Neural cell (in vitro differentiated cells): ENCODE results near the gene ZNF705A. TPM values are rescaled to one million over a fixed set of nuclear protein-coding genes. Genes with fewer than 3 reads are reported as not detected.

Experiments used
- H2AFZ ChIP-seq: fragments of 200-600, 300-800 bp; sonication (generic), shearing (Covaris generic); 2 replicates; pipeline ENCODE4 v1.6.0; 2014; ENCODE audit warnings: low read depth, mild to moderate bottlenecking, antibody characterized with exemption, low read length, moderate library complexity
- H3F3A ChIP-seq: fragments of 200-600 bp; shearing (Covaris generic); 2 replicates; pipeline ENCODE4 v1.6.1; 2016; ENCODE audit warnings: mild to moderate bottlenecking, moderate library complexity, mixed read lengths, antibody characterized with exemption, low read length; ENCODE audit not compliant: insufficient read depth, poor library complexity, severe bottlenecking
- H3K27ac ChIP-seq: fragments of 200-600, 300-800 bp; sonication (generic), shearing (Covaris generic); 2 replicates; pipeline ENCODE4 v1.5.1; 2014; ENCODE audit warnings: mild to moderate bottlenecking, low read length, moderate library complexity
- H3K27me3 ChIP-seq: fragments of 300-800, 200-600 bp; sonication (generic), shearing (Covaris generic); 2 replicates; pipeline ENCODE4 v1.6.0; 2014; ENCODE audit warnings: mild to moderate bottlenecking, low read depth, low read length, moderate library complexity; ENCODE audit not compliant: insufficient read depth
- H3K36me3 ChIP-seq: fragments of 300-800, 200-600 bp; sonication (generic), shearing (Covaris generic); 2 replicates; pipeline ENCODE4 v1.5.1; 2014; ENCODE audit warnings: mild to moderate bottlenecking, antibody characterized with exemption, low read length, moderate library complexity; ENCODE audit not compliant: insufficient read depth
- H3K4me2 ChIP-seq: fragments of 300-800, 200-600 bp; sonication (generic), shearing (Covaris generic); 2 replicates; pipeline ENCODE4 v1.6.0; 2014; ENCODE audit warnings: mild to moderate bottlenecking, low read length
- H3K4me3 ChIP-seq: fragments of 300-800, 200-600 bp; sonication (generic), shearing (Covaris generic); 2 replicates; pipeline ENCODE4 v1.5.1; 2014; ENCODE audit warnings: mild to moderate bottlenecking, low read length, moderate library complexity
- H3K79me2 ChIP-seq: fragments of 200-600 bp; shearing (Covaris generic); replicated peaks from 2 replicates; pipeline ENCODE4 v1.6.0; 2014; ENCODE audit warnings: mild to moderate bottlenecking, low read length, moderate library complexity; ENCODE audit not compliant: insufficient read depth
- H3K9ac ChIP-seq: fragments of 300-800, 200-600 bp; sonication (generic), shearing (Covaris generic); 2 replicates; pipeline ENCODE4 v1.6.1; 2016; ENCODE audit warnings: mild to moderate bottlenecking, low read length, mixed read lengths
- H3K9me2 ChIP-seq: fragments of 200-600 bp; shearing (Covaris generic); 2 replicates; pipeline ENCODE4 v1.6.1; 2016; ENCODE audit warnings: mild to moderate bottlenecking, low read length, mixed read lengths; ENCODE audit not compliant: insufficient read depth
- H3K9me3 ChIP-seq: fragments of 200-600, 300-800 bp; sonication (generic), shearing (Covaris generic); 2 replicates; pipeline ENCODE4 v1.6.1; 2016; ENCODE audit warnings: mild to moderate bottlenecking, mixed run types, low read length, moderate library complexity, mixed read lengths
- H4K20me1 ChIP-seq: fragments of 200-600 bp; shearing (Covaris generic); 2 replicates; pipeline ENCODE4 v1.6.1; 2016; ENCODE audit warnings: mild to moderate bottlenecking, mixed run types; ENCODE audit not compliant: insufficient read depth
- EP300 ChIP-seq: fragments of 450-650 bp; conservative IDR thresholded peaks from 2 replicates; pipeline ENCODE4 v1.6.1; 2014; ENCODE audit warnings: antibody characterized with exemption, mild to moderate bottlenecking, moderate library complexity; ENCODE audit not compliant: poor library complexity, severe bottlenecking
- EZH2 ChIP-seq: fragments of 200-600, 300-800 bp; shearing (Covaris generic), sonication (generic); IDR thresholded peaks from 2 replicates; pipeline ENCODE4 v1.6.1; 2014; ENCODE audit warnings: antibody characterized with exemption, low read length, borderline replicate concordance, mild to moderate bottlenecking; ENCODE audit not compliant: insufficient read depth, poor library complexity, severe bottlenecking
- MXI1 ChIP-seq: fragments of 450-650 bp; conservative IDR thresholded peaks from 2 replicates; pipeline ENCODE4 v1.6.1; 2014; ENCODE audit warnings: antibody characterized with exemption, mild to moderate bottlenecking; ENCODE audit not compliant: poor library complexity, severe bottlenecking
- POLR2AphosphoS5 ChIP-seq: IDR thresholded peaks from 2 replicates; pipeline ENCODE4 v1.6.1; 2012
- RAD21 ChIP-seq: fragments of 450-650 bp; conservative IDR thresholded peaks from 2 replicates; pipeline ENCODE4 v1.6.1; 2014; ENCODE audit warnings: antibody characterized with exemption, mild to moderate bottlenecking, moderate library complexity
- REST ChIP-seq: IDR thresholded peaks from 2 replicates; pipeline ENCODE4 v1.6.1; 2012; ENCODE audit warnings: borderline replicate concordance
- SMC3 ChIP-seq: fragments of 450-650 bp; conservative IDR thresholded peaks from 2 replicates; pipeline ENCODE4 v1.6.1; 2014; ENCODE audit warnings: antibody characterized with exemption, mild to moderate bottlenecking, moderate library complexity; ENCODE audit not compliant: poor library complexity
- TAF1 ChIP-seq: IDR thresholded peaks from 2 replicates; pipeline ENCODE4 v1.6.1; 2012; ENCODE audit warnings: low read depth
- polyA plus RNA-seq: library from polyadenylated mRNA; depleted of rRNA; stranded (reverse); fragments of >200 nt; gene quantifications from 2 replicates; pipeline ENCODE4 v1.2.3, GENCODE V29; 2014
- TF ChIP-seq, protein P1 (sequence below): fragments of 450-650 bp; IDR thresholded peaks from 2 replicates; pipeline ENCODE4 v1.5.1; 2014; ENCODE audit warnings: antibody characterized with exemption, mild to moderate bottlenecking, moderate library complexity; ENCODE audit not compliant: poor library complexity, severe bottlenecking

ZNF705A gene
- polyA plus RNA-seq, 1 donor from 2014 or later = not detected

GRCh38 chr12:8154526-8154925, 2.3 kb upstream of the ZNF705A start:
- Histone ChIP-seq H3K9me3 (no peaks in the 10 kb centered on the region), H3K79me2 (no peaks in the 10 kb centered on the region), H3K9me2 (no peaks in the 10 kb centered on the region), H3K36me3 (no peaks in the 10 kb centered on the region), H3F3A (no peaks in the 10 kb centered on the region), H3K27me3 (no peaks in the 10 kb centered on the region), H3K4me3 (no peak overlapping the region), H3K9ac (no peak overlapping the region), H3K27ac (no peak overlapping the region), H4K20me1 (no peaks in the 10 kb centered on the region), H3K4me2 (no peak overlapping the region), H2AFZ (no peak overlapping the region)
- no peak for TF ChIP-seq EZH2

- Histone ChIP-seq H3K4me2 (no peak overlapping the region), H2AFZ (no peak overlapping the region), H3F3A (no peaks in the 10 kb centered on the region), H3K27me3 (no peaks in the 10 kb centered on the region), H3K27ac (no peak overlapping the region), H3K79me2 (no peaks in the 10 kb centered on the region), H3K9me3 (no peaks in the 10 kb centered on the region), H4K20me1 (no peaks in the 10 kb centered on the region), H3K4me3 (no peak overlapping the region), H3K36me3 (no peaks in the 10 kb centered on the region), H3K9ac (no peak overlapping the region), H3K9me2 (no peaks in the 10 kb centered on the region)
- TF ChIP-seq, protein P1, sequence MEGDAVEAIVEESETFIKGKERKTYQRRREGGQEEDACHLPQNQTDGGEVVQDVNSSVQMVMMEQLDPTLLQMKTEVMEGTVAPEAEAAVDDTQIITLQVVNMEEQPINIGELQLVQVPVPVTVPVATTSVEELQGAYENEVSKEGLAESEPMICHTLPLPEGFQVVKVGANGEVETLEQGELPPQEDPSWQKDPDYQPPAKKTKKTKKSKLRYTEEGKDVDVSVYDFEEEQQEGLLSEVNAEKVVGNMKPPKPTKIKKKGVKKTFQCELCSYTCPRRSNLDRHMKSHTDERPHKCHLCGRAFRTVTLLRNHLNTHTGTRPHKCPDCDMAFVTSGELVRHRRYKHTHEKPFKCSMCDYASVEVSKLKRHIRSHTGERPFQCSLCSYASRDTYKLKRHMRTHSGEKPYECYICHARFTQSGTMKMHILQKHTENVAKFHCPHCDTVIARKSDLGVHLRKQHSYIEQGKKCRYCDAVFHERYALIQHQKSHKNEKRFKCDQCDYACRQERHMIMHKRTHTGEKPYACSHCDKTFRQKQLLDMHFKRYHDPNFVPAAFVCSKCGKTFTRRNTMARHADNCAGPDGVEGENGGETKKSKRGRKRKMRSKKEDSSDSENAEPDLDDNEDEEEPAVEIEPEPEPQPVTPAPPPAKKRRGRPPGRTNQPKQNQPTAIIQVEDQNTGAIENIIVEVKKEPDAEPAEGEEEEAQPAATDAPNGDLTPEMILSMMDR = no peak
- TF ChIP-seq EZH2 = no peak
- no peak for TF ChIP-seq POLR2AphosphoS5
- TF ChIP-seq MXI1 = no peak
- TF ChIP-seq SMC3 = no peak
- no peak for TF ChIP-seq REST
- no peak for TF ChIP-seq TAF1
- TF ChIP-seq RAD21 = no peak
- no peak for TF ChIP-seq EP300
Observed at GRCh38 chr12:8156416-8156815, 399 bp upstream of the ZNF705A start.
